H9 (cell line): ENCODE measurements around the gene TMCC3. TPM values are rescaled to one million over a fixed set of nuclear protein-coding genes. Genes with fewer than 3 reads are reported as not detected.

ENCODE experiments used
- DNase-seq: peaks from one replicate; pipeline ENCODE4 v3.0.0-alpha.2; 2017
- H2AFZ ChIP-seq: one replicate; pipeline ENCODE4 v1.6.1; 2013; ENCODE audit warnings: mild to moderate bottlenecking, low read length, control low read depth, moderate library complexity
- H2AK5ac ChIP-seq: 2 replicates; pipeline ENCODE4 v1.6.1; 2013; ENCODE audit warnings: low read length, control low read depth, mixed read lengths; ENCODE audit not compliant: insufficient read length
- H2BK120ac ChIP-seq: one replicate; pipeline ENCODE4 v1.6.1; 2013; ENCODE audit warnings: low read depth, mild to moderate bottlenecking, low read length, control low read depth, inconsistent platforms; ENCODE audit not compliant: poor library complexity, severe bottlenecking
- H2BK12ac ChIP-seq: 2 replicates; pipeline ENCODE4 v1.6.1; 2013; ENCODE audit warnings: low read length, control low read depth, mixed read lengths, low read depth; ENCODE audit not compliant: insufficient read length
- H2BK15ac ChIP-seq: 2 replicates; pipeline ENCODE4 v1.6.1; 2013; ENCODE audit warnings: low read depth, low read length, control low read depth
- H2BK20ac ChIP-seq: one replicate; pipeline ENCODE4 v1.6.1; 2013; ENCODE audit warnings: low read depth, mild to moderate bottlenecking, low read length, control low read depth, inconsistent platforms; ENCODE audit not compliant: poor library complexity, severe bottlenecking
- H2BK5ac ChIP-seq: 2 replicates; pipeline ENCODE4 v1.6.1; 2013; ENCODE audit warnings: low read length, control low read depth, mixed read lengths; ENCODE audit not compliant: insufficient read length
- H3K14ac ChIP-seq: 2 replicates; pipeline ENCODE4 v1.6.1; 2013; ENCODE audit warnings: low read length, control low read depth; ENCODE audit not compliant: insufficient read depth
- H3K18ac ChIP-seq: 2 replicates; pipeline ENCODE4 v1.6.1; 2013; ENCODE audit warnings: low read depth, mild to moderate bottlenecking, mixed read lengths, low read length, control low read depth; ENCODE audit not compliant: insufficient read length
- H3K23ac ChIP-seq: 2 replicates; pipeline ENCODE4 v1.6.1; 2013; ENCODE audit warnings: low read length, control low read depth, mixed read lengths, low read depth; ENCODE audit not compliant: insufficient read length
- H3K23me2 ChIP-seq: 2 replicates; pipeline ENCODE4 v1.6.1; 2013; ENCODE audit warnings: low read depth, mild to moderate bottlenecking, mixed read lengths, low read length, control low read depth; ENCODE audit not compliant: insufficient read length, poor library complexity, severe bottlenecking
- H3K27ac ChIP-seq: 2 replicates; pipeline ENCODE4 v1.5.1; 2013; ENCODE audit warnings: low read length, control low read depth, mixed read lengths, low read depth; ENCODE audit not compliant: insufficient read length
- H3K27me3 ChIP-seq: 2 replicates; pipeline ENCODE4 v1.6.1; 2013; ENCODE audit warnings: low read length, control low read depth, inconsistent platforms; ENCODE audit not compliant: insufficient read depth
- H3K4ac ChIP-seq: 2 replicates; pipeline ENCODE4 v1.6.1; 2013; ENCODE audit warnings: low read depth, mild to moderate bottlenecking, control low read depth, inconsistent platforms, low read length, moderate library complexity
- H3K4me1 ChIP-seq: 2 replicates; pipeline ENCODE4 v1.6.1; 2013; ENCODE audit warnings: low read length, control low read depth, inconsistent platforms; ENCODE audit not compliant: insufficient read depth
- H3K4me2 ChIP-seq: 2 replicates; pipeline ENCODE4 v1.6.1; 2013; ENCODE audit warnings: low read length, control low read depth, mixed read lengths; ENCODE audit not compliant: insufficient read length, insufficient read depth
- H3K56ac ChIP-seq: 2 replicates; pipeline ENCODE4 v1.6.1; 2013; ENCODE audit warnings: low read depth, mild to moderate bottlenecking, mixed read lengths, low read length, control low read depth; ENCODE audit not compliant: insufficient read length
- H3K79me1 ChIP-seq: 2 replicates; pipeline ENCODE4 v1.6.1; 2013; ENCODE audit warnings: low read depth, mild to moderate bottlenecking, moderate library complexity, low read length, control low read depth, inconsistent platforms; ENCODE audit not compliant: insufficient read depth, poor library complexity, severe bottlenecking
- H3K79me2 ChIP-seq: 2 replicates; pipeline ENCODE4 v1.6.1; 2013; ENCODE audit warnings: low read length, control low read depth, inconsistent platforms; ENCODE audit not compliant: insufficient read depth
- H3K9ac ChIP-seq: 2 replicates; pipeline ENCODE4 v1.6.1; 2013; ENCODE audit warnings: low read length, control low read depth, mixed read lengths; ENCODE audit not compliant: insufficient read length; ENCODE audit errors: extremely low read depth
- H3K9me3 ChIP-seq: one replicate; pipeline ENCODE4 v1.6.1; 2013; ENCODE audit warnings: low read depth, low read length, inconsistent platforms; ENCODE audit not compliant: control insufficient read depth
- H3T11ph ChIP-seq: one replicate; pipeline ENCODE4 v1.6.1; 2013; ENCODE audit warnings: mild to moderate bottlenecking, low read length, control low read depth, inconsistent platforms
- H4K20me1 ChIP-seq: one replicate; pipeline ENCODE4 v1.6.1; 2013; ENCODE audit not compliant: control insufficient read depth, insufficient read length, insufficient read depth
- H4K5ac ChIP-seq: 2 replicates; pipeline ENCODE4 v1.6.1; 2013; ENCODE audit warnings: low read depth, mild to moderate bottlenecking, mixed read lengths, low read length, control low read depth; ENCODE audit not compliant: insufficient read length
- H4K8ac ChIP-seq: replicated peaks from 2 replicates; pipeline ENCODE4 v1.6.1; 2013; ENCODE audit warnings: low read length, control low read depth, mixed read lengths, low read depth; ENCODE audit not compliant: insufficient read length
- H4K91ac ChIP-seq: 2 replicates; pipeline ENCODE4 v1.6.1; 2013; ENCODE audit warnings: low read depth, mild to moderate bottlenecking, moderate library complexity, mixed read lengths, low read length, control low read depth; ENCODE audit not compliant: insufficient read length
- H3K27ac Mint-ChIP-seq, 3 experiments: 2 replicates in 2 of 3; 3 replicates in 1 of 3; pipeline ENCODE4 v1.8.0; 2020 to 2021; ENCODE audit warnings: mixed read lengths in 3 of 3, mild to moderate bottlenecking in 1 of 3, moderate library complexity in 1 of 3
- H3K27me3 Mint-ChIP-seq: 2 replicates; pipeline ENCODE4 v1.8.0; 2021; ENCODE audit warnings: low read depth, mild to moderate bottlenecking, moderate library complexity, mixed read lengths
- H3K36me3 Mint-ChIP-seq, 3 experiments: 2 replicates in 2 of 3; 3 replicates in 1 of 3; pipeline ENCODE4 v1.8.0; 2020 to 2021; ENCODE audit warnings: low read depth in 3 of 3, mixed read lengths in 3 of 3; ENCODE audit not compliant: insufficient read depth in 1 of 3
- H3K4me1 Mint-ChIP-seq, 2 experiments: 2 replicates each; pipeline ENCODE4 v1.8.0; 2020; ENCODE audit warnings: mixed read lengths in 2 of 2
- H3K4me3 Mint-ChIP-seq, 2 experiments: 2 replicates in 1 of 2; 3 replicates in 1 of 2; pipeline ENCODE4 v1.8.0; 2020 to 2021; ENCODE audit warnings: mild to moderate bottlenecking in 2 of 2, mixed read lengths in 2 of 2, moderate library complexity in 1 of 2
- H3K9me3 Mint-ChIP-seq, 2 experiments: 2 replicates in 1 of 2; 3 replicates in 1 of 2; pipeline ENCODE4 v1.8.0; 2020; ENCODE audit warnings: mild to moderate bottlenecking in 2 of 2, mixed read lengths in 2 of 2, moderate library complexity in 1 of 2
- CTCF ChIP-seq: fragments of 200-600 bp; sonication (generic); conservative IDR thresholded peaks from 3 replicates; pipeline ENCODE4 v1.8.0; 2021; ENCODE audit warnings: antibody characterized with exemption, mild to moderate bottlenecking
- WGBS: extraction: QIAGEN DNeasy Blood & Tissue Kit; methylation state at CpG from one replicate; pipeline ENCODE4 v1.1.7; 2013; ENCODE audit warnings: missing lambda C conversion rate, low lambda C conversion rate, mixed read lengths; ENCODE audit not compliant: insufficient read length; ENCODE audit errors: extremely low coverage; 5-methylcytosine and 5-hydroxymethylcytosine counted together
- total RNA-seq: library from RNA; stranded (reverse); gene quantifications from 2 replicates; pipeline ENCODE4 v1.2.1, GENCODE V29; 2021

The TMCC3 gene
- total RNA-seq, 1 experiment from 2014 or later = 0.87 TPM

GRCh38 chr12:94689646-94690036 lies 39.3 kb upstream of the TMCC3 start:
- no peak overlapping the region for H3K4me2 ChIP-seq
- no peaks in the 10 kb centered on the region for H3K9me3 ChIP-seq
- no peak overlapping the region for H3K27ac ChIP-seq
- no peak overlapping the region for H3K9ac ChIP-seq
- no peak overlapping the region for H2BK12ac ChIP-seq
- H3K4ac ChIP-seq = no peak overlapping the region
- H2AK5ac ChIP-seq = no peak overlapping the region
- no peak overlapping the region for H3K56ac ChIP-seq
- H4K8ac ChIP-seq = no peak overlapping the region
- H2BK15ac ChIP-seq = no peak overlapping the region
- Mint-ChIP-seq H3K27ac (no peak overlapping the region), H3K36me3 (no peaks in the 10 kb centered on the region), H3K4me3 (no peak overlapping the region), H3K27me3 (no peaks in the 10 kb centered on the region), H3K4me1 (0 out of 4 replicates have a peak, but pooled peaks cover 0 to 2% of the 10 kb centered on the region in 2 experiments), H3K9me3 (no peaks in the 10 kb centered on the region)
- no peak overlapping the region for H3K23ac ChIP-seq
- no peak overlapping the region for H3T11ph ChIP-seq
- H3K23me2 ChIP-seq = no peaks in the 10 kb centered on the region
- no peak overlapping the region for H4K5ac ChIP-seq
- H3K79me2 ChIP-seq = no peaks in the 10 kb centered on the region
- WGBS = no CpG with 5 or more reads among the region's 9 CpGs
- no peak for DNase-seq
- H2BK120ac ChIP-seq = no peak overlapping the region
- TF ChIP-seq CTCF = no peak
- H3K27me3 ChIP-seq = no peaks in the 10 kb centered on the region
- H4K91ac ChIP-seq = no peak overlapping the region
- no peak overlapping the region for H2BK20ac ChIP-seq
- no peaks in the 10 kb centered on the region for H4K20me1 ChIP-seq
- no peak overlapping the region for H3K18ac ChIP-seq
- H3K14ac ChIP-seq = no peak overlapping the region
- no peak overlapping the region for H2AFZ ChIP-seq
- no peaks in the 10 kb centered on the region for H3K4me1 ChIP-seq
- no peaks in the 10 kb centered on the region for H3K79me1 ChIP-seq
- no peak overlapping the region for H2BK5ac ChIP-seq
